ENCODE results near the gene FASLG.
A peak's percentile ranks its signal among the peaks of the same experiment; 100 is the strongest.
"Not testable (repeated sequence)": the region's sequence is repeated elsewhere in the genome, so short reads cannot be mapped to it uniquely, and the experiment has no call there.

Gene FASLG, protein sequence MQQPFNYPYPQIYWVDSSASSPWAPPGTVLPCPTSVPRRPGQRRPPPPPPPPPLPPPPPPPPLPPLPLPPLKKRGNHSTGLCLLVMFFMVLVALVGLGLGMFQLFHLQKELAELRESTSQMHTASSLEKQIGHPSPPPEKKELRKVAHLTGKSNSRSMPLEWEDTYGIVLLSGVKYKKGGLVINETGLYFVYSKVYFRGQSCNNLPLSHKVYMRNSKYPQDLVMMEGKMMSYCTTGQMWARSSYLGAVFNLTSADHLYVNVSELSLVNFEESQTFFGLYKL

DNA sequence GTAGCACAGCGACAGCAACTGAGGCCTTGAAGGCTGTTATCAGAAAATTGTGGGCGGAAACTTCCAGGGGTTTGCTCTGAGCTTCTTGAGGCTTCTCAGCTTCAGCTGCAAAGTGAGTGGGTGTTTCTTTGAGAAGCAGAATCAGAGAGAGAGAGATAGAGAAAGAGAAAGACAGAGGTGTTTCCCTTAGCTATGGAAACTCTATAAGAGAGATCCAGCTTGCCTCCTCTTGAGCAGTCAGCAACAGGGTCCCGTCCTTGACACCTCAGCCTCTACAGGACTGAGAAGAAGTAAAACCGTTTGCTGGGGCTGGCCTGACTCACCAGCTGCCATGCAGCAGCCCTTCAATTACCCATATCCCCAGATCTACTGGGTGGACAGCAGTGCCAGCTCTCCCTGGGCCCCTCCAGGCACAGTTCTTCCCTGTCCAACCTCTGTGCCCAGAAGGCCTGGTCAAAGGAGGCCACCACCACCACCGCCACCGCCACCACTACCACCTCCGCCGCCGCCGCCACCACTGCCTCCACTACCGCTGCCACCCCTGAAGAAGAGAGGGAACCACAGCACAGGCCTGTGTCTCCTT, at the start of gene FASLG:
Gene FASLG (plus strand): TSS at position 233 of the 583 bp plus-strand sequence. CDS start 99 bp downstream, at position 332.
- no peak for DNase-seq

DNA sequence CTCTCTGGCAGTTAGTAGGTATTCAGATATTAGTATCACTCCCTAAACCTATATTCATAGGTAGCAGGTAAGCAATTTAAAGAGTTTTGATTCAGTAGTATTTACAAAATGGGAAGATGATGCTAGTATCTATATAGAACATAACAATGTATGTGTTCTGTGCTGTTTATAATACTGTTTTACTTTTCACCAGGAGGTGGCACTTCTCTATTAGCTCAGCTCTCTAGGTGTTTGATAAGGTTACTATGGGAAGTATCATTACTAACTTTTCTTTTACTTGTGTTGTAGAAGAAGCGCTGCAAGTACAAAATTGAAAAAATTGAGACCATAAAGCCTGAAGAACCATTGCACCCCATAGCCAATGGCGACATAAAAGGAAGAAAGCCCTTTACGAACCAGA, 49.4 kb upstream of the FASLG start:
- peak; percentile 11 for DNase-seq

DNA sequence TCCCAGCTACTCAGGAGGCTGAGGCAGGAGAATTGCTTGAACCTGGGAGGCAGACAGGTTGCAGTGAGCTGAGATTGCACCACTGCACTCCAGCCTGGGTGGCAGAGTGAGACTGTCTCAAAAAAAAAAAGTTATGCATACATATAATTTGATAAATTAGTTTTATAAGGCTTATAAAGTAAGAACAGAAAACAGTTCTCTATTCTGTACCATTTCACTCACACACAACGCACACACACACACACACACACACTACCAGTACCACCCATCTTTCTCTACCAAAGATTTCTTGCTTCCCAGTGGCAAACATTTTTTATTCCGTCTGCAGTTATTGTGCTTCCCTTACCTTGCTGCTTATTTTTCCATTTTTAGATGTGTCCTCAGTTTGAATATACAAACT, 46.4 kb upstream of the FASLG start:
- DNase-seq = no peak

DNA sequence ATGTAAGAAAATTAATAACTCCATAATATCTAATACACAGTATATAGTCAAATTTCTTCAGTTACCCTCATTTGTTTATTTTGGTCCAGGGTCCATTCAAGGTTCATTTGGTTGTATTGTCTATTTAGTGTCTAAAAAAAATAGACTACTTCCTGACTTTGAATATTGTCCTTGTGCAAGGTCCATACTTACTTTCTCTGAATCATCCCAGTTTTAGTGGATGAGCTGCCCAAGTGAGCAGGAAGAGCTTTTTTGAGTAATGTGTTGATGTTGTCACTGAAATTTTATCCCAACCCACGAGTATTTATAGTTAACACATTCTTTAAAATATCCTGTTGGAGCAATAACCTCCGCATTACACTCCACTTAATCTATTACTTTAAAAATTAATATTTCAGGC, 45.6 kb upstream of the FASLG start:
- peak; percentile 44 for DNase-seq

DNA sequence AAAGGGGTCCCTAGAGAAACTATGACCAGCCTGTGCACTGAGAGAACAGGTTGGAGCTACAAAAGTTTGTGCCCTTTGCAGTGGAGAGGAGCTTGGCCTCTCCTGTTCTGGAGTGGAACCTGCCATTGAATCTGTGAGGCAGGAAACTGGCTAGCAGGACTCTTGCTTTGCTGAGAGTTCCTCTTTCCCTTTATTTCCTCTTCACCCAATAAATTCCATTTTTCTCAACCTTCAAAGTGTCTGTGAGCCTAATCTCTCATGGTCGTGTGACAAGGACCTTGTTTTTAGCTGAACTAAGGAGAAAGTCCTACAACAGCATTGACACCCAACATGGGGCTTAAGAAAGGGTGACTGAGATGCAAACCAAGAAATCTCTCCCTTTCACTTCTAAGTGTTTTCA, 42.7 kb upstream of the FASLG start:
- DNase-seq = no peak

DNA sequence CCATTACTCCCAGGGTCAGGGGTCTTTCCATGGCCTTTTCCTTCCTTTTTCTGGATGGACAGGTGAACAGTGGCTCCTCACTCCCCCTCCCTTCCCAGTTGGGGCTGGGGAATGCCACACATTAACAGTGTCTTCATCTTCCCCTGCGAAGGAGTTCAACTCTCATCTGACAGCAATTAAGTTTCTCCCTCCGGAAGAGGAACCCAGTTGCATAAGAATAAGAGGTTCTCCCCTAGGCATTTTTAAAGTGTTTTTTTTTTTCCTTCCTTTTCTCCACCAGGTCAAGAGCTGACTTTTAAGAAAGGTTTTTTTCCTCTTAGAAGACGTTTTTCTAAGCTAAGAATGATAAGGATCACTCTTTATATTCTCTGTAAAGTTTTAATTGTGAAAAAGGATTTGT, 42.3 kb upstream of the FASLG start:
- no peak for DNase-seq

DNA sequence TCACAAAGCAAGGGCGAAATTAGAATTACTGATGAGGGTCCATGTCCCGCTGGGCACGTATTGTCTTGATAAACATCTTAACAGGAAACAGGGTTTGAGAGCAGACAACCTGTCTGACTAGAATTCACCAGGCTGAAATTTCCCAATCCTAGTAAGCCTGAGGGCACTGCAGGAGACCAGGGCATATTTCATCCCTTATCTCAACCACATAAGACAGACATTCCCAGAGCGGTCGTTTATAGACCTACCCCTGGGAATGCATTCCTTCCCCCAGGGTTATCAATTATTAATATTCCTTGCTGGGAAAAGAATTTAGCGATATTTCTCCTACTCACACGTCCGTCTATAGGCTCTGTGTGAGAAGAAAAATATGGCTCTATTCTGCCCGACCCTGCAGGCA, 38.3 kb upstream of the FASLG start:
- DNase-seq = not testable (repeated sequence)

DNA sequence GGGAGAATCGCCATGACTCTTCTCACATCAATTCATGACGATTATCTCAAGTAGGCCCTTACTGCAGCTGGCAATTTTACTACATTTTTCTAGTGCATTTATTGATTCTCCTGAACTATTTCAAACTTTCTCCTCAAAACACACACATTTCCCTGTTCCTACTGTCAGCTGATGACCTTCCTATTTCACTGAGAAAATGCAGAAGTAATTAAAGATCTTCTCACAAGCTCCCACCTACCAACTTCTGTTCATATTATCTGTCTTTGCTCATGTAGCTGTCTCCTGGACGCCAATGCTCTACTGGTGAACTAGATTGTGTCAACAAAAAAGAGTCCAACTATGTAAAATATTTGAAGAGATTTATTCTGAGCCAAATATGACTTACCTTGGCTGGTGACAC, 36.4 kb upstream of the FASLG start:
- DNase-seq = no peak

DNA sequence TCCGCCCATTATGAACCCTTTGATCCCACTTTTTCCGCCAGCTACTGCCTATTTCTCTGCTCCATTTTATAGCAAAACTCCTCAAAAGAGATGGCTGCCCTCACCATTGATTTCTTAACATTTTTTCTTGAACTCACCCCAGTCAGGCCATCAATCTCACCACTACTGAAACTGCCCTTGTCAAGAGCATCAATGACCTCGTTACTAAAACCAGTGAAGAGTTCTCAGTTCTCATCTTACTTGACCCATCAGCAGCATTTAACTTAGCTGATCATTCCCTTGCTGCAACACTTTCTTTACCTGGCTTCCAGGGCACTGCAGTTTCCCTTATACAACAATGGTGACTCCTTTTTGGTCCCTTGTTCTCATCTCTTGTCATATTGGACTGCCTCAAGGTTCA, 35.2 kb upstream of the FASLG start:
- no peak for DNase-seq

DNA sequence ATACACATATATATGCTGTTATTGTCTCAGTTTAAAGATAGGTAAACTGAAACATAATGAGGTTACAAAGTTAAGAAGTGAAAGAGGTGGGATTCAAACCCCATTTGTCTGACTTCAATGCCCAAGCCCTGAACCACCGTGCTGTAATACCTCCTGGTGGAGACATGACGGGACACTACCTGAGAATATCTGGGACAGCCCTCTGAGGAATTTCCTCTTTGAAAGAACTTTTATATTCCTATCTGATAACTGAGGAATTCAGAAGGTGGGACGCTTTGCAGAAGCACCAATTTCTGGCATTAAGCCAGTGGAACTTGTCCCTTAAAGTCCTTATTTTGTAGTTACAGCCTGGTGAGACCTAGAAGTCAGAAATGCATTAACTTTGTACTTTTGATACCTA, 32.1 kb upstream of the FASLG start:
- DNase-seq = no peak

DNA sequence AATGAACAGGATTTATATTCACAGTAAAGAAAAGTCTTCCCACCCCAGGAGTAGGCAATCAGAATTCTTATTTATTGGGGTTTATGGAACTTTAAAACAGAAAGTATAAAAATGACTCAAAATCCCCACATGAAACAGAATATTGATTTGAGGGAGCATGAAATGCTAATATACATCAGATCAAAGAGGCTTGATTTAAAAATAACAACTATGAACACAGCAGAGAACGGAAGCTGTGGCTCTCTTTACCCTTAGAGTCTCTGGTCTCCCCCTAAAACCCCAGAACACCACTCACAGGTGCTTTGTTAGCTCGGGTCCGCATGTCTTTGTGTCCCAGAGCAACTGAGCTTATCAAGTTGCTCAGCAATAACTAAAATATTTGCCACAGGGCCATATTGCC, 31.2 kb upstream of the FASLG start:
- DNase-seq = no peak

DNA sequence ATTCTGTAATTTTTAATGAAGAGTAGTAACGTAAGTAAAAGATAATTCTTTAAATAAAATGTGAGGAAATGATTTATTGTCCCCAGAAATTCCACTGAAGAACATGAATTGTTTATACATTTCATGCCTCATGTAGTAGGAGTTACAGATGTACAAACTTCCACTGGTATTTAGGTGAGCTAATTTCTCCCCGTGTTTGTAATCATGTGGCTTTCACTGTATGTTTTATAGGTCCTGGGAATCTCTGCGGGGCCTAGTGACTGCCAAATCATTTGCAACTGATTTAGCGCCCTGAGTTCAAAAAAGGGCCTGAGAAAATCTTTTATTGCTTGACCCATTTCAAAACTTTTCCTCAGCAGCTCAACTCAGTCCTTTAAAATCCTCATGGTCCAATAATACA, 30.5 kb upstream of the FASLG start:
- peak; percentile 69 for DNase-seq

DNA sequence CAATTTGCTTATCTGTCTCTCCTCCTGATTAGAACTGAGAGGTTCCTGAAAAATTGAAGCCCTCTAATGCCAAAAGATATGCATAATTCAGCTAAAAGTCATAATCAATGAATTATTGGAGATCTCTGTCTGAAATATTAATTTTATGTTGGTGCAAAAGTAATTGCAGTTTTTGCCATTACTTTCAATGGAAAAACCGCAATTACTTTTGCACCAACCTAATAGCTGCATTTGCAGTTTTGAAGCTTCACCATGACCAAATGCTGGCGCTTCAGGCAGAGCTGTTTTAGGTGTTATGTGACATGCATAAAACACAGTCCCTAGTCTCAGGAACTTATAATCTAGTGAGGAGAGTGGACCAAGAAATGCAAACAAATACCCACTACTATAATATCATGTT, 29.7 kb upstream of the FASLG start:
- no peak for DNase-seq

DNA sequence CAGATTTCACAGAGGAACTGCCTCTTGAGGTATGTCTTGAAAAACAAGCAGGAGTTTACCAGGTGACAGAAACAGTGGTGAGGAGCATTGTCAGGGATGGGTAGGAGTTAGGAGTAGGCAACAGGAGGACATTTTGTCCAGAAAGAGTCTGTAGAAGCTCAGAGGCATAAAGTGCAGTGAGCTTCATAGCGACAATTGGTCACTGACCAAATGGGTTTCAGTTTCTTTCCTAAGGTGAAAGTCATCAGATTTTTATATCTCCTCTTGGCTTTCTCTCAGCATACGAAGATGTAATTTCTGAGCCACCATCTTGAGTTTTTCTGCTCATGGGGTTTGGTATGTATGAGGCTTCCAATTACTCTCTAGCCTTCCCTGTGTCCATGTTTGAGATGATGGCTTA, 29.3 kb upstream of the FASLG start:
- DNase-seq = no peak

DNA sequence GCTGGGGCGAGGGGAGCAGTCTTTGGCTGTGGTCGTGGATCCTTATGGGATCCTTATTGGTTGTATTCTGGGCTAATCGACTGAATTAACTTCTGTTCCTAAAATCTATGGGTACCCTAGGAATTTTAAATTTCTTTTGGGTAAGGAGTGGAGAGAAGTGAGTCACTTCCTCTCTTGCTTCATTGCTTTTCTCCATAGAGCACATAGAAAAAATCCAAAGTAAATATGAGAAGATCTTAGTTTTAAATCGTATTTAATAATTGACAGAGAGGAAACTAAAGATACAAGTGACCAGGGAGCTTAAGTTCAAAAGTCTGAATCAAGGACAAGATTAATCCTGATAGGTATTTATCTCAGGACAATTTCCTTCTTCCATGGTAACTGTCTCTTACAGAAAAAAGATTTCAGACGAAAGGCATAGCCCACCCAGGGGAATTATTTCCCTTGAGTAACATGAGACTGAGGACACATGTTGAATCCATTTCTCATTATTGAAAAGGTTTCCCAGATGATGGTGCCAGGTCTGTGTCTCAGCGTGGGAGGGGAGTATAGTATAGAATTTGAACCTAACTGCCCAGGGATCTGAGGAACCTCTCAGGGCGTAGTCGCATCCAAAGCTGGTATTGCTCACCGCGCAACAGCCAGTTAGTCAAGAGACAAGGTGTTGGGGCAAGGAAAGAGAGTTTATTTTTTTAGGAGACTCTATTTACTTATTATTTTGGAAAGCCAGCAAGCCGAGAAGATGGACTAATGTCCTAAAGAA, 28.7 kb upstream of the FASLG start:
- peak; percentile 24 for DNase-seq

DNA sequence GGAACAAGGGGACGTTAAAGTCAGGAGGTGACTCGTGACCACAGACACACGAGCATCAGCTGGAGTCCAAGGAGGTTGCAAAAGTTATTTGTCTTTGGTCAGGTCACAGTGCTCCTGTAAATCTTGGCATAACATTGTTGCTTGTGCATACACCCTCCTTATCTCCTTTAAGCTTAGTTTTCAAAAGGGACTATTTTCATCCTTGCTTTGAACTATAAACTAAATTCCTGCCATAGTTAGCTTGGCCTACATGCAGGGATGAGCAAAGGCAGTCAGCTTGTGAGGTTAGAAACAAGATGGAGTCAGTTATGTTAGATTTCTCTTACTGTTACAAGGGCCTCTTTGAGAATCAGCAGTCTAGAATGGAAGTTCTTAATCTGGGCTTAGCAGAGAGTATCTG, 28.0 kb upstream of the FASLG start:
- peak; percentile 26 for DNase-seq

DNA sequence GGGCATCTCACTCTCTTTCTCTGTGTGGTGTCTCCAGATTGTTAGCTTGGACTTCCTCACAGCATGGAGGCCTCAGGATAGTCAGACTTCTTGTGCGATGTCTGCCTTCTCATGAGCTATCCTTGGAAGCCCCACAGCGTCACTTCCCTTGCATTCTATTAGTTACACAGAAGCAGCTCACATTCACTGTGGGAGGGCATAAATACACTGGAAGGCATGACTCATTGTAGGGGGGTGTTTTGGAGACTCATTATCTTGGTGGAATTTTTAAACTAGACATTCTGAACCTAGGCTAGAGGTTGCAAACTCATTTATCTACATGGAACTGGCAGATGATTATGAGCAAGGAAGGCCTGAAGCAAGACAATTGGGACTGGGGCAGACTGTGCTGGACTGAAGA, 21.4 kb upstream of the FASLG start:
- peak; percentile 91 for DNase-seq

DNA sequence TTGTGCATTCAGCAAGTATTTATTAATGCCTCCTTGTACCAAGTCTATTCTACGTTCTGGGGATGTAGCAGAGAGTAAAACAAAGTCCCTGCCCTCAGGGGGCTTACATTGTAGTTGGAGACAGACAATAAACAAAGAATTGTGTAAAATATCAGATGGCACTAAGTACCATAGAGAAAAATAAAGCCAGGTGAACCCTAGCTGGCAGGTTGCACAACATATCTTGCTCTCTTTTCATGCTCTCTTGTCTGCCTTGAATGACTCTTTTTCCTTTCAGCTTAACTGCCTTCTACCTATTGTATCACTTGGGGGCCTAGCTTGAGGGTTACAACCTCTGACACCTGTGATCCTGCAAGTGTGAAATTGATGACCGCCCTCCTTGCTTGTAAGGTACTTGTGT, 20.7 kb upstream of the FASLG start:
- DNase-seq = no peak

DNA sequence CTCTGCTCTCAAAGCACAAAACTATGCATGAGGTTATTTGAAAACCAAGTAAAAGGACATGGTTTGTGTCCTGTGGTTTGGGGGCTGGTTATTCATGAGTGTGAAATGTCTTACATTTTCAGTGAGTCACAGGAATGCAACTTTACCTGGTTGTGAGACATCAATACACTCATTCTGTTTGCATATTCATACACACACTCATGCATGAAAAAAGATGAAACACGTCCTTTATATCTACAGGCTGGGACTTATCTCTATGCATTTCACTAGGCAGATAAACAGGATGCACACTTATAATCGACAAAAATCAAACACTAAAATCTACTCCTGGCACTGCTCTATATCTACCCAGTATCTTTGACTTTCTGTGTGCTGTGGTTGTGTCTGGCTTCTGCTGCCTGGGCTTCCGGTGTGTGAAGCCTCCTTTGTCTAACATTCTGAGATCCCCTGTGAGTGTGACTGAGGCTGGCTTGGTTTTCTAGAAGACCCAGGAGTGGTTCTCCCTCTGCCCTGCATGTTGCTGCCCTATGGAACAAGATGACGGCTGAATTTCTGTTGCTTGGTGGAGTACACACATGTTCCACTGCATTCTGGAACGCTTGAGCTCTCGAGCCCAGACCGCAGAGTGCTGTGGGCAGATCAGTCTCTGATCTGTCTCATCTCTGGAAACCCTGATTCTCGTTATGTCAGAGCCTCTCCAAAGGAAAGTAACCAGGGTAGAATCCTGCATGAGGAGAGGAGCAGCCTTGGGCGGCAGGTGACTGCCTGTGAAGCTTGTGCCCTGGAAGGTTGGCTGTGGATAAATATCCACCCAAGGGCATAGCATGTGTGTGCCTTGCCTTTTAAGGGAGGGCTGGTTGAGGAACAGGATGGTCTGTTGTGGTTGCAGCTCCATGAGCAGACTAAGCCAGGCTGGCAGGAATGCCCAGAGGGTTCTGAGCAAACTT, 19.7 kb upstream of the FASLG start:
- DNase-seq = peak; percentile 97

DNA sequence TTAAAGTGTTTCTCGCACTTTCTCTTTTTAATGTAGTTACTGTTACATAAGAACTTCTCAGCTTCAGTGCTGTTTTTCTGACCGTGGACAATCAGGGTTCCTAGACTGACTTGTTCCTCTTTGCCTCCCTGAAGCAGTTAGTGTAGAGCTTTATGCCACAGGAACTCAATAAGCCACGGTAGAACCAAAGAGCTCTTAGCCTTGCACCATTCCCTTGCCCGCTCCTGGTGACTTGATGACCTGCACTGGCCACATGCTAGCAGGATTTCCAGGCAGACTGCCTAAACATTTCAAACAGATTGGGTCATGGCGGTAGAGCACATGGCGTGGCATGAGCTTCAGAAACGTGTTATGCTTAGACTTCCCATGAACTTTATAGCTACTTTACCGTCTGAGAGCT, 18.8 kb upstream of the FASLG start:
- DNase-seq = no peak

DNA sequence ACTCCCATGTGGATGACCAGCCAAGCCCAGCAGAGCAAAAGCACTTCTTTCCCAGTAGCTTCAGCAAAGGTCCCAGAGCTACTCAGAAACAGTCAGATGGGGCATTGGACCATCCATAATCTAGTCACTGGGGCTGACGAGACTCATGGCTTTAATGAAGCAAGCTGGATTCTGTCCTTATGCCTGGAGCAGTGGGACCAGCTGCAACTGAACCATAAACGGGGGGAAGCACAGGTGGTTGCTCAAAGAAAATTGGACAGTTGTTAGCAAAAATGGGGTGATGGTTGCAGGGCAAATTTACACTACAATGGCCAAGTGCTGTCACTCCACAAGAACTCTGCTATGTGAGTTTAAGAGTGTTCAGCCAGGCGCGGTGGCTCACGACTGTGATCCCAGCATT, 17.4 kb upstream of the FASLG start:
- no peak for DNase-seq

DNA sequence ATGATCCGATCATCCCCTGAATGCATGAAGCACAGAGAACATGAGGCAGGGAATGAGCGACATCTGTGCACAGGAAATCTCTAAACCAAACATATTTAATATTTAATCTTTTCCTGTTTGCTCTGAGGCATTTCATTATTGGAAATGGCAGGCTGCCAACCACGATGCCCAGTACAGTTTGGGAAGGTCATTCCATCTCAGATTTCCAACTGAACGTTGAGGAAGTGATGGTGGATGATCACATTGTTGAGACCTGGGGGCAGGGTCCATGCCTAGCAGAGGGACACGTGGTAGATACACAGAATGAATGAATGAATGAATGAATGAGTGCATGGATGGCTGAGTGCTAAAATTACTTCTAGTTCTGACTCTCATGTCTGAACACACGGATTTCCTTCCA, 15.9 kb upstream of the FASLG start:
- no peak for DNase-seq

DNA sequence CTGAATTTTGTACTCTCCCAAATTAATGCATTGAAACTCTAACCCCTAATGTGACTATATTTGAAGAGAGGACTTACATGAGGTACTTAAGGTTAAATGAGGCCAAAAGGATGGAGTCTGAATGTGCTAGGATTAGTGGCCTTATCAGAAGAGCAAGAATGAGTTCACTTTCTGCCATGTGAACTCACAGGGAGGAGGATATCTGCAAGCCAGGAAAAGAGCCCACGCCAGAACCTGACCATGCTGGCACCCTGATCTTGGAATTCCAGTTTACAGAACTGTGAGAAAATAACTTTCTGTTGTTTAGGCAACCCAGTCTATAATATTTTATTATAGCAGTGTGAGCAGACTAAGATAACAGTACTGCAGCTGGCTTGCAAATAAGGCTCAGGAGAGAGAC, 12.2 kb upstream of the FASLG start:
- no peak for DNase-seq
